NCI-H2107 treated with DMSO at 0.1 percent for 48 hours (cell line): ENCODE measurements around the gene RAB20.
"Not testable (repeated sequence)": the region's sequence is repeated elsewhere in the genome, so short reads cannot be mapped to it uniquely, and the experiment has no call there.

ENCODE experiments used
- DNase-seq: peaks from one replicate; lab custom pipeline; 2025; ENCODE audit not compliant: unreplicated experiment; lab: John Stamatoyannopoulos, UW

The RAB20 gene

GRCh38 chr13:110561344-110562035 lies at the start of gene RAB20:
TSS of gene RAB20 (minus strand) at chr13:110561722. CDS start at chr13:110561519, 203 bp downstream.
- no peak for DNase-seq

- no peak for DNase-seq
Observed at GRCh38 chr13:110610955-110611595, 49.6 kb upstream of the RAB20 start.

- DNase-seq: no peak
Observed at GRCh38 chr13:110607675-110608224, 46.2 kb upstream of the RAB20 start.

GRCh38 chr13:110606281-110606680 lies 44.8 kb upstream of the RAB20 start:
- not testable (repeated sequence) for DNase-seq

- DNase-seq: no peak
Observed at GRCh38 chr13:110605132-110605531, 43.6 kb upstream of the RAB20 start.

GRCh38 chr13:110600980-110601379 lies 39.5 kb upstream of the RAB20 start:
- DNase-seq: no peak

- no peak for DNase-seq
Observed at GRCh38 chr13:110600261-110600819, 38.8 kb upstream of the RAB20 start.

GRCh38 chr13:110597041-110597689 lies 35.6 kb upstream of the RAB20 start:
- no peak for DNase-seq

- DNase-seq: peak; percentile 66
Observed at GRCh38 chr13:110593430-110594130, 32.1 kb upstream of the RAB20 start.

- DNase-seq: no peak
Observed at GRCh38 chr13:110592665-110593064, 31.1 kb upstream of the RAB20 start.

GRCh38 chr13:110590577-110590976 lies 29.1 kb upstream of the RAB20 start:
- no peak for DNase-seq

- no peak for DNase-seq
Observed at GRCh38 chr13:110589793-110590390, 28.4 kb upstream of the RAB20 start.

GRCh38 chr13:110583178-110583865 lies 21.8 kb upstream of the RAB20 start:
- no peak for DNase-seq

- no peak for DNase-seq
Observed at GRCh38 chr13:110582421-110582954, 21.0 kb upstream of the RAB20 start.

- peak; percentile 20 for DNase-seq
Observed at GRCh38 chr13:110581506-110582185, 20.1 kb upstream of the RAB20 start.

- no peak for DNase-seq
Observed at GRCh38 chr13:110580800-110581199, 19.3 kb upstream of the RAB20 start.

- no peak for DNase-seq
Observed at GRCh38 chr13:110578363-110578762, 16.8 kb upstream of the RAB20 start.

- DNase-seq: no peak
Observed at GRCh38 chr13:110576736-110577476, 15.4 kb upstream of the RAB20 start.

GRCh38 chr13:110576070-110576394 lies 14.5 kb upstream of the RAB20 start:
- DNase-seq: peak; percentile 63
